Stomach smooth muscle (tissue), 2 donors: ENCODE measurements around the gene AOC3.
"Not testable (repeated sequence)": the region's sequence is repeated elsewhere in the genome, so short reads cannot be mapped to it uniquely, and the experiment has no call there.

Source experiments
- H3K27ac ChIP-seq: one replicate; pipeline ENCODE4 v1.7.0; 2013; ENCODE audit warnings: mild to moderate bottlenecking, low read length, inconsistent platforms
- H3K27me3 ChIP-seq, 2 donors: one replicate each; pipeline ENCODE4 v1.7.0; 2013; ENCODE audit warnings: low read length in 2 of 2; ENCODE audit not compliant: insufficient read depth in 2 of 2, control insufficient read depth in 1 of 2
- H3K36me3 ChIP-seq, 2 donors: one replicate each; pipeline ENCODE4 v1.7.0; 2013; ENCODE audit warnings: low read length in 2 of 2; ENCODE audit not compliant: control insufficient read depth in 2 of 2, insufficient read depth in 2 of 2
- H3K4me1 ChIP-seq: one replicate; pipeline ENCODE4 v1.7.0; 2013; ENCODE audit warnings: low read length; ENCODE audit not compliant: control insufficient read depth, insufficient read depth
- H3K4me3 ChIP-seq, 2 donors: one replicate each; pipeline ENCODE4 v1.7.0; 2013; ENCODE audit warnings: low read length in 2 of 2
- H3K9ac ChIP-seq, 2 donors: one replicate each; pipeline ENCODE4 v1.7.0; 2013; ENCODE audit warnings: low read length in 2 of 2, mild to moderate bottlenecking in 1 of 2
- H3K9me3 ChIP-seq, 2 donors: one replicate each; pipeline ENCODE4 v1.7.0; 2013; ENCODE audit warnings: low read length in 2 of 2; ENCODE audit not compliant: control insufficient read depth in 2 of 2
- donor health status: healthy.
- donor health status: Pancreatic carcinoma.

The AOC3 gene

GRCh38 chr17:42880776-42881310 is 29.8 kb downstream of the AOC3 start:
- Histone ChIP-seq H3K4me3 (no peak overlapping the region), H3K27me3 (no peaks in the 10 kb centered on the region), H3K36me3 (no peaks in the 10 kb centered on the region), H3K27ac (no peak overlapping the region), H3K4me1 (peaks cover 2% of the 10 kb centered on the region), H3K9me3 (no peaks in the 10 kb centered on the region), H3K9ac (no peak overlapping the region)

GRCh38 chr17:42881706-42882105 is 30.7 kb downstream of the AOC3 start:
- not testable (repeated sequence) for H3K4me3 ChIP-seq, H3K27ac ChIP-seq, H3K27me3 ChIP-seq, H3K4me1 ChIP-seq, H3K9ac ChIP-seq, H3K9me3 ChIP-seq, H3K36me3 ChIP-seq

GRCh38 chr17:42882166-42882565 is 31.2 kb downstream of the AOC3 start:
- no peaks in the 10 kb centered on the region for H3K9me3 ChIP-seq
- H3K4me3 ChIP-seq, result no peak overlapping the region
- H3K36me3 ChIP-seq, result no peaks in the 10 kb centered on the region

GRCh38 chr17:42883802-42884558 is 33.0 kb downstream of the AOC3 start:
- no peak overlapping the region for H3K4me3 ChIP-seq
- no peak overlapping the region for H3K9ac ChIP-seq
- no peaks in the 10 kb centered on the region for H3K9me3 ChIP-seq
- H3K36me3 ChIP-seq, result no peaks in the 10 kb centered on the region
- no peaks in the 10 kb centered on the region for H3K27me3 ChIP-seq
- H3K27ac ChIP-seq, result no peak overlapping the region
- H3K4me1 ChIP-seq, result peaks cover 2% of the 10 kb centered on the region

More at GRCh38 chr17:42882166-42882565, 31.2 kb downstream of the AOC3 start:
- Histone ChIP-seq H3K9ac (no peak overlapping the region), H3K27ac (no peak overlapping the region), H3K4me1 (peaks cover 2% of the 10 kb centered on the region), H3K27me3 (no peaks in the 10 kb centered on the region)

- H3K9me3 ChIP-seq, H3K4me3 ChIP-seq, H3K27ac ChIP-seq, H3K36me3 ChIP-seq, H3K9ac ChIP-seq, H3K27me3 ChIP-seq, H3K4me1 ChIP-seq: not testable (repeated sequence)
Observed at GRCh38 chr17:42885806-42886205, 34.8 kb downstream of the AOC3 start.

- no peaks in the 10 kb centered on the region for H3K27me3 ChIP-seq
- H3K27ac ChIP-seq, result no peak overlapping the region
- H3K4me3 ChIP-seq, result no peak overlapping the region
- no peaks in the 10 kb centered on the region for H3K9me3 ChIP-seq
- H3K9ac ChIP-seq, result no peak overlapping the region
- no peaks in the 10 kb centered on the region for H3K36me3 ChIP-seq
- peaks cover 9% of the 10 kb centered on the region for H3K4me1 ChIP-seq
Observed at GRCh38 chr17:42886283-42887176, 35.5 kb downstream of the AOC3 start.

- Histone ChIP-seq H3K4me3 (no peak overlapping the region), H3K36me3 (no peaks in the 10 kb centered on the region), H3K27ac (no peak overlapping the region), H3K4me1 (peaks cover 12% of the 10 kb centered on the region), H3K27me3 (no peaks in the 10 kb centered on the region), H3K9me3 (no peaks in the 10 kb centered on the region), H3K9ac (no peak overlapping the region)
Observed at GRCh38 chr17:42889809-42890208, 38.8 kb downstream of the AOC3 start.

- H3K27ac ChIP-seq, result peak overlapping the region; percentile 80
- H3K9me3 ChIP-seq, result no peaks in the 10 kb centered on the region
- no peaks in the 10 kb centered on the region for H3K27me3 ChIP-seq
- no peaks in the 10 kb centered on the region for H3K36me3 ChIP-seq
- H3K9ac ChIP-seq, result peak overlapping the region; percentile 17 to 78
- H3K4me3 ChIP-seq, result peak overlapping the region in 1 of 2 donors; percentile 29
- H3K4me1 ChIP-seq, result peaks cover 17% of the 10 kb centered on the region
Observed at GRCh38 chr17:42891539-42892152, 40.6 kb downstream of the AOC3 start.

GRCh38 chr17:42893359-42893758 is 42.4 kb downstream of the AOC3 start:
- no peak overlapping the region for H3K9ac ChIP-seq
- H3K27me3 ChIP-seq, result no peaks in the 10 kb centered on the region
- no peaks in the 10 kb centered on the region for H3K9me3 ChIP-seq
- H3K4me3 ChIP-seq, result no peak overlapping the region
- peaks cover 17% of the 10 kb centered on the region for H3K4me1 ChIP-seq
- H3K27ac ChIP-seq, result no peak overlapping the region
- no peaks in the 10 kb centered on the region for H3K36me3 ChIP-seq

GRCh38 chr17:42894283-42895184 is 43.5 kb downstream of the AOC3 start:
- Histone ChIP-seq H3K9ac (peak overlapping the region in 1 of 2 donors; percentile 13), H3K36me3 (no peaks in the 10 kb centered on the region), H3K4me3 (no peak overlapping the region), H3K27ac (no peak overlapping the region), H3K4me1 (peaks cover 17% of the 10 kb centered on the region), H3K27me3 (no peaks in the 10 kb centered on the region), H3K9me3 (no peaks in the 10 kb centered on the region)
